GM12878 (cell line): Measurements from ENCODE around the gene SCT. TPM values are rescaled to one million over a fixed set of nuclear protein-coding genes. Genes with fewer than 3 reads are reported as not detected.
"Not testable (repeated sequence)": the region's sequence is repeated elsewhere in the genome, so short reads cannot be mapped to it uniquely, and the experiment has no call there.

ENCODE experiments used
- ATAC-seq: fragments of 200-7000 bp; cut with Tn5 transposase; 3 replicates; pipeline ENCODE4 v1.9.1; 2020; ENCODE audit warnings: mild to moderate bottlenecking, moderate library complexity
- BruUV-seq: library from RNA; stranded (reverse); fragments of 400-500 nt; replicated peaks from 2 replicates; lab custom pipeline; 2021; lab: Mats Ljungman, UMichigan
- CTCF ChIA-PET: fragments of 300-600 bp; sonication (Branson Sonifier 250); formaldehyde crosslinking; extraction: SDS; loops from one replicate; lab custom pipeline; 2021; ENCODE audit warnings: inconsistent platforms; lab: Yijun Ruan, JAX
- POLR2A ChIA-PET: fragments of 350-600 bp; formaldehyde crosslinking; extraction: SDS; loops from one replicate; lab custom pipeline; 2021; ENCODE audit warnings: inconsistent platforms; lab: Charles Lee
- RAD21 ChIA-PET: fragments of 300-600 bp; sonication (Branson Sonifier 250); formaldehyde crosslinking; loops from one replicate; lab custom pipeline; 2023; ENCODE audit warnings: antibody characterized with exemption; ENCODE audit not compliant: unreplicated experiment; lab: Charles Lee
- SMC1A ChIA-PET: fragments of 300-600 bp; sonication (Branson Sonifier 250); formaldehyde crosslinking; loops from one replicate; lab custom pipeline; 2023; ENCODE audit not compliant: unreplicated experiment, uncharacterized antibody; lab: Charles Lee
- DNase-seq: peaks from one replicate; pipeline ENCODE4 v3.0.0-alpha.2; 2011; ENCODE audit warnings: low read depth, low spot score
- FAIRE-seq: peaks from 3 replicates; lab custom pipeline; 2011; peaks lifted over from hg19 to GRCh38; lab: Jason Lieb, UNC
- H2AFZ ChIP-seq: 2 replicates; pipeline ENCODE4 v1.6.0; 2011; ENCODE audit warnings: low read depth, low read length, control low read depth; ENCODE audit not compliant: control insufficient read depth
- H3K27ac ChIP-seq: 2 replicates; pipeline ENCODE4 v1.5.1; 2011; ENCODE audit warnings: control low read depth; ENCODE audit not compliant: control insufficient read depth, insufficient read depth
- H3K27me3 ChIP-seq, 2 experiments: replicated peaks in 1 of 2; 2 replicates each; pipeline versions ENCODE4 v1.6.0 to v1.6.1; 2011; ENCODE audit warnings: low read length in 1 of 2; ENCODE audit not compliant: control insufficient read depth in 2 of 2, insufficient read depth in 2 of 2
- H3K36me3 ChIP-seq, 2 experiments: 2 replicates each; pipeline ENCODE4 v1.5.1; 2011; ENCODE audit warnings: low read length in 1 of 2; ENCODE audit not compliant: control insufficient read depth in 2 of 2, insufficient read depth in 2 of 2
- H3K4me1 ChIP-seq: 2 replicates; pipeline ENCODE4 v1.6.1; 2011; ENCODE audit warnings: mild to moderate bottlenecking, low read length, moderate library complexity, mixed read lengths; ENCODE audit not compliant: control insufficient read depth, insufficient read depth
- H3K4me2 ChIP-seq: 2 replicates; pipeline ENCODE4 v1.6.0; 2011; ENCODE audit warnings: control low read depth; ENCODE audit not compliant: control insufficient read depth, insufficient read depth
- H3K4me3 ChIP-seq: fragments of 200-600 bp; sonication (generic); 2 replicates; pipeline ENCODE4 v1.5.1; 2016
- H3K79me2 ChIP-seq: 2 replicates; pipeline ENCODE4 v1.6.0; 2011; ENCODE audit warnings: low read length; ENCODE audit not compliant: control insufficient read depth, insufficient read depth
- H3K9ac ChIP-seq: 2 replicates; pipeline ENCODE4 v1.8.0; 2011; ENCODE audit warnings: low read length, control low read depth, mixed read lengths; ENCODE audit not compliant: control insufficient read depth, insufficient read depth
- H3K9me3 ChIP-seq: replicated peaks from 3 replicates; pipeline ENCODE4 v1.5.1; 2011; ENCODE audit warnings: mild to moderate bottlenecking, low read length; ENCODE audit not compliant: control insufficient read depth, insufficient read depth
- H4K20me1 ChIP-seq: 2 replicates; pipeline ENCODE4 v1.6.0; 2011; ENCODE audit not compliant: control insufficient read depth, insufficient read depth
- CBX3 ChIP-seq: fragments of 200-600 bp; sonication (generic); IDR thresholded peaks from 2 replicates; pipeline ENCODE4 v1.6.1; 2016; ENCODE audit warnings: low read depth, borderline replicate concordance
- CBX5 ChIP-seq: sonication (generic); IDR thresholded peaks from 2 replicates; pipeline ENCODE4 v1.6.1; 2016; ENCODE audit warnings: low read depth, moderate library complexity, mild to moderate bottlenecking, inconsistent platforms
- ELK1 ChIP-seq: IDR thresholded peaks from 2 replicates; pipeline ENCODE4 v1.6.1; 2012; ENCODE audit warnings: low read depth, low read length, improper control_type of control experiment
- HDAC2 ChIP-seq: fragments of 200-600 bp; sonication (generic); IDR thresholded peaks from 2 replicates; pipeline ENCODE4 v1.6.1; 2017
- MYC ChIP-seq: IDR thresholded peaks from 2 replicates; pipeline ENCODE4 v1.6.1; 2011; ENCODE audit warnings: mild to moderate bottlenecking, low read length, moderate library complexity, inconsistent platforms; ENCODE audit not compliant: insufficient read depth, insufficient replicate concordance, insufficient read length, severe bottlenecking
- RELB ChIP-seq: fragments of 450-650 bp; IDR thresholded peaks from 2 replicates; pipeline ENCODE4 v1.6.1; 2017; ENCODE audit warnings: low read depth, mild to moderate bottlenecking, moderate library complexity
- SMARCA5 ChIP-seq: fragments of 450-650 bp; IDR thresholded peaks from 2 replicates; pipeline ENCODE4 v1.6.1; 2017; ENCODE audit warnings: mild to moderate bottlenecking
- WGBS: methylation state at CpG from one replicate; pipeline ENCODE4 v1.1.6; 2016; ENCODE audit warnings: low lambda C conversion rate; ENCODE audit not compliant: insufficient replicate concordance, insufficient coverage; ENCODE audit errors: missing lambda C conversion rate; 5-methylcytosine and 5-hydroxymethylcytosine counted together
- in situ Hi-C: fragments of 300-500 bp; cut with MboI; formaldehyde crosslinking; loops from 9 replicates; pipeline ENCODE4 v1.14.3; 2018; ENCODE audit warnings: mixed read lengths
- intact Hi-C: fragments of 100-400 bp; cut with micrococcal nuclease; formaldehyde crosslinking; loops from one replicate; pipeline ENCODE4 v1.14.2; 2022; ENCODE audit not compliant: unreplicated experiment
- polyA plus RNA-seq, 11 experiments: library from polyadenylated mRNA; depleted of rRNA in 4 of 11; unstranded in 6 of 11; stranded (reverse) in 5 of 11; fragments of >200 nt; fragmentation: Nextera tagmentation in 4 of 11; fragmentation: Illumina TruSeq in 1 of 11; extraction: Ambion mirVana in 4 of 11; extraction: Trizol in 1 of 11; gene quantifications; 1 replicate in 1 of 11; 2 replicates in 10 of 11; pipeline versions ENCODE4 v1.2.1 to v1.2.3, GENCODE V29; 2011 to 2016; ENCODE audit warnings: inconsistent platforms in 2 of 11, missing spikeins in 2 of 11, low read depth in 1 of 11
- total RNA-seq, 4 experiments: library from RNA; depleted of rRNA in 3 of 4; stranded (reverse); fragments of >200 nt in 3 of 4; fragmentation: Illumina TruSeq in 1 of 4; extraction: Trizol in 1 of 4; gene quantifications; 2 replicates each; pipeline versions ENCODE4 v1.2.1 to v1.2.3, GENCODE V29; 2013 to 2021

SCT gene
- total and polyA plus RNA-seq, 10 of the 15 experiments (the other 5 are each of a cell fraction or from before 2014, with no cell fraction given) = not detected

- intact Hi-C loops = no loop called here
- no peaks in the 10 kb centered on the region for H3K79me2 ChIP-seq
- H3K4me3 ChIP-seq = no peak overlapping the region
- POLR2A ChIA-PET = no interaction called here
- in situ Hi-C loops = no loop called here
- no peaks in the 10 kb centered on the region for H4K20me1 ChIP-seq
- no peak overlapping the region for H3K9ac ChIP-seq
- RAD21 ChIA-PET = no interaction called here
- 94% methylated on average over 12 of the region's 15 CpGs for whole genome bisulfite sequencing
- peaks cover 5 to 9% of the 10 kb centered on the region in 2 experiments; a peak in 3 of 4 replicates for H3K36me3 ChIP-seq
- no peak overlapping the region for H3K4me2 ChIP-seq
- no peak for DNase-seq
- H3K27me3 ChIP-seq = no peaks in the 10 kb centered on the region
- CTCF ChIA-PET = interaction anchor here (1.5 kb wide), 1 partner anchor 73 kb away, joined by 3 read pairs; no protein-coding TSS in a partner anchor
- SMC1A ChIA-PET = no interaction called here
- no peak for FAIRE-seq
- H2AFZ ChIP-seq = no peak overlapping the region
- BruUV-seq = no TSS peak
- H3K27ac ChIP-seq = no peak overlapping the region
- H3K4me1 ChIP-seq = no peaks in the 10 kb centered on the region
- TF ChIP-seq MYC = no peak
- no peak for TF ChIP-seq SMARCA5
- no peak for TF ChIP-seq CBX5
- TF ChIP-seq HDAC2 = no peak
- no peak for TF ChIP-seq RELB
- no peak for TF ChIP-seq ELK1
- TF ChIP-seq CBX3 = no peak
- TF ChIP-seq, all 136 proteins: peak for 0
- no peaks in the 10 kb centered on the region for H3K9me3 ChIP-seq
- ATAC-seq = no peak
Observed at GRCh38 chr11:653837-654236, 26.9 kb upstream of the SCT start.

GRCh38 chr11:653136-653535 lies 26.2 kb upstream of the SCT start:
- FAIRE-seq, H3K36me3 ChIP-seq, intact Hi-C loops: not testable (repeated sequence)

More at GRCh38 chr11:653136-653535, 26.2 kb upstream of the SCT start:
- ATAC-seq, H4K20me1 ChIP-seq, RAD21 ChIA-PET, POLR2A ChIA-PET, H3K4me1 ChIP-seq, H3K4me2 ChIP-seq, H3K27ac ChIP-seq, CTCF ChIA-PET, H2AFZ ChIP-seq, BruUV-seq, DNase-seq, H3K9ac ChIP-seq, H3K4me3 ChIP-seq, in situ Hi-C loops, H3K79me2 ChIP-seq, H3K27me3 ChIP-seq, H3K9me3 ChIP-seq, SMC1A ChIA-PET: not testable (repeated sequence)
- 99% methylated on average over 14 of the region's 14 CpGs for WGBS
